Astrocyte of the hippocampus (primary cell): ENCODE results near the gene KCTD11.
A peak's percentile ranks its signal among the peaks of the same experiment; 100 is the strongest.

Source experiments
- DNase-seq: peaks from one replicate; pipeline ENCODE4 v3.0.0; 2011; ENCODE audit warnings: low read depth, low spot score

The KCTD11 gene

GRCh38 chr17:7351665-7352502, at the start of gene KCTD11:
KCTD11 (plus strand) TSS chr17:7352162.
- DNase-seq: peak; percentile 98

DNA sequence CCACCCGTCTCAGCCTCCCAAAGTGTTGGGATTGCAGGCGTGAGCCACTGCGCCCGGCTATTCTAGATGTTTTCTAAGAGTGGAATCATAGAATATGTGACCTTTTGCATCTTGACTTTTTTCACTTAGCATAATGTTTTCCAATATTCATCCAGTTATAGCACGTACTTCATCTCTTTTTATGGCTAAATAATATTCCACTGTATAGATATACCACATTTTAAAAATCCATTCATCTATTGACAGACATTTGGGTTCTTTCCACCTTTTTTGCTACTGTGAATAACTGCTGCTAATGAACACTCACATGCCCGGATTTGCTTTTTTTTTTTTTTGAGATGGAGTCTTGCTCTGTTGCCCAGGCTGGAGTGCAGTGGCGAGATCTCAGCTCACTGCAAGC, 47.8 kb upstream of the KCTD11 start:
- no peak for DNase-seq

GRCh38 chr17:7306911-7307685, 44.9 kb upstream of the KCTD11 start, which contains the start of gene EIF5A:
EIF5A (plus strand) TSS chr17:7307628; CDS start chr17:7309636, 2,008 bp downstream.
- DNase-seq: peak; percentile 100

- peak; percentile 63 for DNase-seq
Measured at GRCh38 chr17:7307686-7308624, 44.0 kb upstream of the KCTD11 start.

GRCh38 chr17:7308625-7309433, 43.1 kb upstream of the KCTD11 start:
- peak; percentile 90 for DNase-seq

- no peak for DNase-seq
Measured at GRCh38 chr17:7309628-7310027, 42.3 kb upstream of the KCTD11 start.

GRCh38 chr17:7311110-7311705, 40.8 kb upstream of the KCTD11 start:
- no peak for DNase-seq

DNA sequence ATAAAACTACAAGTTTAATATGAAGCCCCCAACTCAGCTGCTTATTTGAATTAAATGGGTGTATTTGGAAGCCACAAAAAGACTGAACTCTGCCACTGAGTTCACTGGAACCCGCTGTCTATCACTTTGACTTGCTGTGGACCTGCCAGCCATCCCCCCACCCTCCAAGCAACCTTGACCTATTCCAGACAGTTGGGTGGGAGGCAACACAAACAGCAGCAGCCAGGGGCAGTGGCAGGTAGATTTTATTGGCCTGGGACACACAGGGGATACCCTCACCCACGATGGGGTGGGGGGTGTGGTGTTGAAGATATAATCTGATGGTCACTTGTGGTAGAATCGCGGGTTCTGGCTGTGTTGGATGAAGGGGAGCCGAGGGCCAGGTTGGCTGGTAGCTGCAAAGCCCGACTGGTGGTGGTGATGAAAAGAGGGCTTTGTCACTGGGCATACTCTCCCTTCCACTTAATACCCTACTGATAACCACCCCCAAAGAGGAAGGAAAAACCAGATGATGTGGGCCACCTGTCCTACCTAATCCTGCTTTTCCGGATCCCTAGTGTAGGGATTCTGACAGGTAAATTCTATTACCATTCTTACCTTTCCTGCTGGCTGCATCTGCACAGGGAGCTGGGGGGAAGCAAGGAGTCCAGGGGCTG, 39.4 kb upstream of the KCTD11 start:
- DNase-seq: no peak

GRCh38 chr17:7313088-7313889, 38.7 kb upstream of the KCTD11 start:
- no peak for DNase-seq

DNA sequence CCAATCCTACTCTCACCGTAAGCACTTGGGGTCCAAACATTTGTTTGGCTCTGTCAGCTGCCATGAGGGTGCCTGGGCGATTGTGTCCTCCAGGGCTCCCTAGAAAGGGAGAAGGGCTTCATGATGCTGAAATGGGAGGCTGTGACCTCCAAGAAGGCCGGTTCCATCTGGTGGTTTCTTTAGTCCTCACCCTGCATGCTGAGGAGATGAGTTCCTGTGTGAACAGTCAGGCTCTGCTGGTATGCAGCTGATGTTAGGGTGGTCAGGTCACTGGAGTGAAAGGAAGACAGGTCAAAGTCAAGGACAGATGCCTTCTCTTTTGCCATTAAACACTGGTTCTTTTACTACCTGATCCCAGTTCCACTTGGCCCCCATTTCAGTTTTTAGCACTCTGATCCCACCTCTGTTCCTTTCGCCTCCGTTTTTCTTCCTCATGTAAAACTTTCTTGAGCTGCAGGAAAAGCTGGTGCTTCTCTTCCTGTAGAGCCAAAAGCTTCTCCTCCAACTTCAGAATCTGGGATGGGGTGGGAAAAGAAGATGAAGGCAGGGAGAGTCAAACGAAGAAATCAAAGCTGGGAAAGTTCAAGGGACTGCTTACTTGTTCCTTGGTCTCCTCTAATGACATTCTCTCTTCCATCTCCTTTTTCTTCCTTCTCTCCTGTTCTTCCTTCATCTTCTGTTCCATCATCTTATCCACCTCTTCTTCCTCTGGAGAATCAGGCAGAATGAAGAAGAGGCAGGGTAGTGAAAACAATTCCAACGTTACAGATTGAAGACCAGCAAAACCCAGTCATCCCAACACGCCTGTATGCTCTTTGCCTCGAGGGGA, 37.9 kb upstream of the KCTD11 start:
- no peak for DNase-seq

- DNase-seq: peak; percentile 94
Measured at GRCh38 chr17:7314719-7315569, 37.0 kb upstream of the KCTD11 start, which contains the start of gene GPS2. GPS2 (minus strand) TSS chr17:7315360; CDS start chr17:7315052, 308 bp downstream.

GRCh38 chr17:7315570-7316235, 36.3 kb upstream of the KCTD11 start:
- DNase-seq: no peak

DNA sequence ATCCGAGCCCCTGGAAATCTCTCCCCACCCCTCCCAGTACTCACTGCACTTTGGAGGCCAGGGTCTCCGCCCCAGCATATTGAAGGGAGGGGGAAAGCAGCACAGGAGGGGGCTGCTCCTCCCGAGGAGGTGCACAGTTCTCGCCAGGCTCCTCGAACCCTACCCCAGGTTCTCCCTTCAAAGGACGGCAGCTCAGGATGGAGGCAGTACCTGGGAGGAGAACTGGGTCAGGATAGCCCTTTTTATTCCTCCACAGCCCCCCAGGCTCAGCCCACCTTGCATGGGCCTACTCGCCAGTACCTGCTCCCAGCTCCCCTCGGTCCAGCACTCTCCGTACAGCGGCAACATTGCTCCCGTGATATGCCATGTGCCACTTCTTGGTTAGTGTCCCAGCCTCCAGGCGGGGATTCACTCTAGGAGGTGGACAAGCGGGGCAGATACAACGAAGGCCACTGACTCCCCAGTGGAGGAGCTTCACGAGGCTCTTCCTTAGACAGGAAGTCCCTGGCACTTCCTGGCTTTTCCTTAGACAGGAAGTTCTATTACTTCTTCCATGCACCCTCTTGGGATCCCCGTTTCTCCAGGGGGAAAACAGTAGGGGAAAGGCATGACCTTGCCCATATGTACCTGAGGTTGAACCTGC, 34.7 kb upstream of the KCTD11 start:
- no peak for DNase-seq

DNA sequence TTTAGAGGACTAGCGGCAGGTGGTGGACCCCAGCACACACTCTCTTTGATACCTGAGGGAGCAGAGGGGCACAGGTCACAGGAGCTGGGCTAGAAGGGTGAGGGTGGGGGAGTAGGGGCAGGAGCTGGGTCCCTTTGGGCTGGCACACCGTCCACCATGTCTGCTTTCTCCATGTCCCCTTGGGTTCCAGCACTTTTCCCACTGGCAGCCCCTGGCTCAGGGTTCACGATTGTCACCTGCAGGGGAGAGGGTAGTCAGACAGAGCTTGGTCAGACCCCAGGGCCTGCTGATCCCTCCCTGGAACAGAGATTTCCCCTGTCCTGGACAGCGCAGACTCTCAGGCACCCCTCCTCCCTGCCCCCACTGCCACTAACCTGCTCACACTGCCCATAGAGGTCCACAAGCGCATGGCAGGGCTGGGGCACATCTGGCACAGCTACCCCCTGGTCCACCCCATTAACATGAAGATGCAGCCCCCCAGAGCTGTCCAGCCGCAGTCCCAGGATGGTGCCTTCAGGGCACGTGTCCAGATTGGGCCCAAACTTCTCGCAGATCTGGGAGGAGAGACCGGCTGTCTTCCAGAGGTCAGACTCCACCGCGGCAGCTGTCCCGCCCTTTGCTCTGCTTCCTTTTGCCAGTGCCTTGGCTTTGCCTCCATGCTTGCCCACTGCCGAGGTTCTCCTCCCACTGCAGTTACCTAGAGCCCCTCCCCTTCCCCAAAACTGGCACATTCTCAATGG, 33.7 kb upstream of the KCTD11 start:
- DNase-seq: no peak

- no peak for DNase-seq
Measured at GRCh38 chr17:7321466-7321865, 30.5 kb upstream of the KCTD11 start.
